K562 treated with DMSO at 1 percent for 4 hours (cell line): Measurements from ENCODE around the gene UAP1L1. TPM values are rescaled to one million over a fixed set of nuclear protein-coding genes. Genes with fewer than 3 reads are reported as not detected.

Experiments used
- total RNA-seq: library from RNA; unstranded; fragments of 300-600 nt; gene quantifications from 2 replicates; pipeline ENCODE4 v1.2.3, GENCODE V29; 2022; ENCODE audit not compliant: insufficient read depth

UAP1L1 gene, protein sequence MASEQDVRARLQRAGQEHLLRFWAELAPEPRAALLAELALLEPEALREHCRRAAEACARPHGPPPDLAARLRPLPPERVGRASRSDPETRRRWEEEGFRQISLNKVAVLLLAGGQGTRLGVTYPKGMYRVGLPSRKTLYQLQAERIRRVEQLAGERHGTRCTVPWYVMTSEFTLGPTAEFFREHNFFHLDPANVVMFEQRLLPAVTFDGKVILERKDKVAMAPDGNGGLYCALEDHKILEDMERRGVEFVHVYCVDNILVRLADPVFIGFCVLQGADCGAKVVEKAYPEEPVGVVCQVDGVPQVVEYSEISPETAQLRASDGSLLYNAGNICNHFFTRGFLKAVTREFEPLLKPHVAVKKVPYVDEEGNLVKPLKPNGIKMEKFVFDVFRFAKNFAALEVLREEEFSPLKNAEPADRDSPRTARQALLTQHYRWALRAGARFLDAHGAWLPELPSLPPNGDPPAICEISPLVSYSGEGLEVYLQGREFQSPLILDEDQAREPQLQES
- 9.4 and 14.1 TPM in 2 replicates for total RNA-seq

DNA sequence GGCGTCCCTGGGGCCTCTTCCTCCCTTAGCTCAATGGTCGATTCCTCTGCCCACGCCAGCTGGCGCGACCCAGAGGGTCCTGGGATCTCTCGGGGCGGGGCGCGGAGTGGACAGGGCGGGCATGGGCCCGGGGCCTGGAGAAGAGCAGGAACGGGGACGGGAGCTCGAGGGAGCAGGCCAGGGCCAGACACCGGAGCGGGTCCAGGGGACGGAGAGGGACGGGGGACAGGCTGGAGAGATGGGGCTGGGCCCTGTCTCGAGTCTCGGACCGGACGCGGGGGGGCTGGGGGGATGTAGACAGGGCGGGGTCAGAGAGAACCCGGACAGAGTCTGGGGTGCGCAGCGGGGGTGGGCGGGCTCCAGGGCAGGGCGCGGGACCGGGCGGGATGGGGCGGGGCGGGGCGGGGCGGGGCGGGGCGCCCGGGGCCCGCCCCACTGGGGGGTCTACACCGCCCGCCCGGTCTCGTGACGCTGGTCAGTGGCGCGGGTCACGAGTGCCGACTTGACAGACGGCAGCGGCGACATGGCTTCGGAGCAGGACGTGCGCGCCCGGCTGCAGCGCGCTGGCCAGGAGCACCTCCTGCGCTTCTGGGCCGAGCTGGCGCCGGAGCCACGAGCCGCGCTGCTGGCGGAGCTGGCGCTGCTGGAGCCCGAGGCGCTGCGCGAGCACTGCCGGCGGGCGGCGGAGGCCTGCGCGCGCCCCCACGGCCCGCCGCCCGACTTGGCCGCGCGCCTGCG is at the start of gene UAP1L1:
Gene UAP1L1, plus strand, starts transcription at position 508 of the 738 bp plus-strand sequence. Its CDS starts 16 bp downstream, at position 524.

GRCh38 chr9:137031904-137032640 is 45.2 kb upstream of the UAP1L1 start, which contains the start of gene FUT7:
Gene FUT7, minus strand, starts transcription at chr9:137032088. Its CDS starts 97 bp downstream, at chr9:137031991.

GRCh38 chr9:137046088-137046787 is 31.1 kb upstream of the UAP1L1 start, which contains the start of gene NPDC1:
Gene NPDC1, minus strand, starts transcription at chr9:137046177. Its CDS starts 188 bp downstream, at chr9:137045989.

DNA sequence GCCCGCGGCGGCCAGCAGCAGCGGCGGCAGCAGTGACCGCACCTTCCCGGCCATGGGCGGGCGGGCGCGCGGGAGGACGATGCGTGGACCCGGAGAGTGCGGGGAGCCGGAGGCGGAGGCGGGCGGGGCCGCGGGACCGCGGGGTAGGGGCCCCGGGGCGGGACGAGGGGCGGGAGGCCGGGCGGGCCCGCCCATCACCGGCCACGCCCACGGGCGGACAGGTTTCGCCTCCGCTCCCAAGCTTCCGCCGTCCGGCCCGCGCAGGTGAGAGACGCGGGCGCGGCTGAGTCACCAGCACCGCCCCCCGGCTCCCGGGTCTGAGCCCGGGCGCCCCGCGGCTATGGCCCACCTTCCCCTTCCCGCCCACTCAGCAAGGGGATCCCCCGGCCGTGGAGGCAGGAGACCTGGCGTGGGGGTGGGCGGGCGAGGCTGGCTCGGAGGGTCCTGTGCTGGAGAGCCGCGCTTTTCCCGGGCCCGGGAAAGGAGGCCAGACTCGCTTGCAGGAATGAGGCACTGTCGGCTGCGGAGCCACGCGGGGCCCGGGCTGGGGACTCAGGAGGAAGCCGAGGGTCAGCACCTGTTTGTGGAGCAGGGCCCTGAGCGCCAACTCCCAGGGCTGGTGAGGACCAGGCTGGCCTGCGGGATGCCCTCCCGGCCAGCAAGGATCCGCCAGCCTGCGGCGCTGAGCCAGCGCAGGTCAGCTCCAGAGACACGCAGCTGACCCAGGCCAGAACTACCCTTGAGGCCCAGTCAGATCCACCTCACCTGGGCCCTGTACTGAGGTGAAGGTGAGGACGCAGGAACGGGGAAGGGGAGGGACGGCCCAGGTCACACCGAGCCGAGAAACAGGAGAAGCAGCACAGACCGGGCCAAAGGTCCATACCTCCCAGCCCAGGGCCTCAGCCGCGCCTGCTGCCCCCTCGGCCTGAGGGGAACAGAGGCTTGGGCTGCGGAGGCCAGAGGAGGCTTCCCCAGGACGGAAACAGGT is 23.1 kb upstream of the UAP1L1 start, which contains the start of gene ENTPD2:
Gene ENTPD2, minus strand, starts transcription at position 118 of the 988 bp plus-strand sequence. Its CDS starts 64 bp downstream, at position 54.

DNA sequence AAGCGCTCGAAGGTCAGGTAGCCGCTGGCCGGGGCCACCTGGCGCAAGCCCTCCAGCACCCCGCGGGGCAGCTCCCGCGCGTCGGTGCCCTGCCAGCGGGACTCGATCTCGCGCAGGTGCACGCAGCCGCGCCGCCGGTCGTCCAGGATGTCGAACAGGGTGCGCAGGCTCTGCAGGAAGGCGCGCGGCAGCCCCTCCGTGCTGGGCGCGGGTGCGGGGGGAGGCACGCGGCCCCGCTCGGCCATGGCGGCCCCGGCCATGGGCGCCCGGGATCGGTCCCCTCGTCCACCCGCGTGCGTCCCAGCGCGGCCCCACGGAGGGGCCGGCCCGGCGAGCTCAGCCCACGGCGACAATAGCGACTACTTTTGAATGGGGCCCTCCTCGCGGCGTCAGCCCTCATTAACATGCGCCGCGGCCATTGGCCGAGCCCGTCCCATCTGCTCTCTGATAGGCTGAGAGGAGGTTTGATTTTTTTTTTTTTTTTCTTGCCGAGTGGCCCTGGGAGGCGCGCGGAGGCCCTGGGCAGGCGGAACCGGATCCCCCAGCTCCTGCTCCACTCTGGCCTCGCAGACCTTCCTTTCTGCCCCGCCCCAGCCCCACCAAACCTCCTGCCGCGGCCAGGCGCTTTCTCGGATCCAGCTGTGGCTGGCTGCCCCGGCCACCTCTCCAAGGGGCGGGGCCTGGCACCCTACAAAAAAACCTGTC is 7.0 kb upstream of the UAP1L1 start, which contains the start of gene SAPCD2:
Gene SAPCD2, minus strand, starts transcription at position 357 of the 705 bp plus-strand sequence. Its CDS starts 97 bp downstream, at position 260.

DNA sequence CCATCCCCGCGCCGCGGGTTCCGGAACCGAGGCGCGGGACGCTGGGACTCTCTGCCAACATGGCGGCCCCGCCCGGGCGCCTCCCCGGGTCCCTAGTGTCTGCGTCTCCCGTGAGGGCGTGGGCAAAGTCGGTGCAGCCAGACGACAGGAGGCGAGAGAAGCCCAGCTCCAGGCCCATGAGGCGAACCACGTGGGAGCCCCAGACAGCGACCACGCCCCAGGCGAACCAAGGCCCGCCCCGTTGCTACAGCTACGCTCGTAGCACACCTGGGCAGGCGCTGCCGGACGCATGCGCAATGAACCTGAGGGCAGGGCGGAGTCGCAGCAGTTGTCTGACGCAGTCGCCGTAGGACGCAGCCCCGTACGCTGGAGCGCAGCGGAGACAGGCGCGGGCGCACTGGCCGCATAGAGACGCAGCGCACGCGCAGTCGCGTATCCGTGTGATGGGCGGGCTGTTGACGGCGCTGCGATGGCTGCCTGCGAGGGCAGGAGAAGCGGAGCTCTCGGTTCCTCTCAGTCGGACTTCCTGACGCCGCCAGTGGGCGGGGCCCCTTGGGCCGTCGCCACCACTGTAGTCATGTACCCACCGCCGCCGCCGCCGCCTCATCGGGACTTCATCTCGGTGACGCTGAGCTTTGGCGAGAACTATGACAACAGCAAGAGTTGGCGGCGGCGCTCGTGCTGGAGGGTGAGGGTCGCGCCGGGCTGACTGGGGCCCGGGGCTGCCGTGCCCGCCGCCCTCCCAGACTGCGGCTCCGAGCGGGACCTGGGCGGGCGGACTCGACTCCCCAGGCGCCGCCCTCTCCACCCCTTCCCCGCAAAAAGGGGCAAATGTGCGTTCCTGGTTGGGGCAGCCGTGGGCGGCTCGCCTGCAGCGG is 9.5 kb downstream of the UAP1L1 start, which contains the start of gene MAN1B1:
Gene MAN1B1, plus strand, starts transcription at position 455 of the 878 bp plus-strand sequence. Its CDS starts 15 bp downstream, at position 470.

GRCh38 chr9:137114613-137115393 is 37.5 kb downstream of the UAP1L1 start, which contains the start of gene DPP7:
Gene DPP7, minus strand, starts transcription at chr9:137114733. Its CDS starts 20 bp downstream, at chr9:137114713.

Other genes with a start within 250 kb of the UAP1L1 start
- gene AJM1, start 235.0 kb upstream of the UAP1L1 start, total RNA-seq = 9.6 and 13.9 TPM in 2 replicates
- 165 and 171 TPM in 2 replicates for gene PHPT1, start 228.1 kb upstream of the UAP1L1 start, total RNA-seq
- gene MAMDC4, start 225.2 kb upstream of the UAP1L1 start, total RNA-seq = 4.1 and 4.7 TPM in 2 replicates
- gene EDF1, start 211.2 kb upstream of the UAP1L1 start, total RNA-seq = 705 and 763 TPM in 2 replicates
- gene TRAF2, start 191.0 kb upstream of the UAP1L1 start, total RNA-seq = 23.8 and 25.2 TPM in 2 replicates
- 148 and 151 TPM in 2 replicates for gene FBXW5, start 132.8 kb upstream of the UAP1L1 start, total RNA-seq
- not detected in 2 replicates for gene C8G, start 132.3 kb upstream of the UAP1L1 start, total RNA-seq
- gene LCN12, start 125.2 kb upstream of the UAP1L1 start, total RNA-seq = not detected in 2 replicates
- 6.1 and 15.4 TPM in 2 replicates for gene PTGDS, start 100.0 kb upstream of the UAP1L1 start, total RNA-seq
- gene LCNL1, start 94.5 kb upstream of the UAP1L1 start, total RNA-seq = not detected in 2 replicates
- 89.0 and 89.2 TPM in 2 replicates for gene PAXX, start 85.1 kb upstream of the UAP1L1 start, total RNA-seq
- 2.0 TPM in 1 of 2 replicates, not detected in the other for gene CLIC3, start 80.9 kb upstream of the UAP1L1 start, total RNA-seq
- 14.1 and 26.4 TPM in 2 replicates for gene ABCA2, start 49.3 kb upstream of the UAP1L1 start, total RNA-seq
- gene FUT7, start 45.4 kb upstream of the UAP1L1 start, total RNA-seq = not detected in 2 replicates
- 0.52 and 1.0 TPM in 2 replicates for gene NPDC1, start 31.3 kb upstream of the UAP1L1 start, total RNA-seq
- not detected in 2 replicates for gene ENTPD2, start 23.5 kb upstream of the UAP1L1 start, total RNA-seq
- gene SAPCD2, start 7.0 kb upstream of the UAP1L1 start, total RNA-seq = 27.1 and 30.1 TPM in 2 replicates
- 37.3 and 38.9 TPM in 2 replicates for gene MAN1B1, start 9.5 kb downstream of the UAP1L1 start, total RNA-seq
- 228 and 246 TPM in 2 replicates for gene DPP7, start 37.2 kb downstream of the UAP1L1 start, total RNA-seq
- gene GRIN1, start 61.6 kb downstream of the UAP1L1 start, total RNA-seq = not detected in 2 replicates
- gene LRRC26, start 92.5 kb downstream of the UAP1L1 start, total RNA-seq = not detected in 2 replicates
- not detected in 2 replicates for gene TMEM210, start 94.5 kb downstream of the UAP1L1 start, total RNA-seq
- 32.5 and 40.5 TPM in 2 replicates for gene ANAPC2, start 111.0 kb downstream of the UAP1L1 start, total RNA-seq
- 203 and 207 TPM in 2 replicates for gene SSNA1, start 111.2 kb downstream of the UAP1L1 start, total RNA-seq
- gene TPRN, start 123.2 kb downstream of the UAP1L1 start, total RNA-seq = 26.9 and 34.8 TPM in 2 replicates
- 35.0 and 40.6 TPM in 2 replicates for gene TMEM203, start 128.1 kb downstream of the UAP1L1 start, total RNA-seq
- 23.0 and 25.4 TPM in 2 replicates for gene NDOR1, start 128.2 kb downstream of the UAP1L1 start, total RNA-seq
- 6.2 and 6.7 TPM in 2 replicates for gene RNF208, start 144.7 kb downstream of the UAP1L1 start, total RNA-seq
- gene CYSRT1, start 147.7 kb downstream of the UAP1L1 start, total RNA-seq = 1.1 TPM in 1 of 2 replicates, not detected in the other
- 0.99 TPM in 1 of 2 replicates, not detected in the other for gene RNF224, start 150.0 kb downstream of the UAP1L1 start, total RNA-seq
- gene SLC34A3, start 153.4 kb downstream of the UAP1L1 start, total RNA-seq = not detected in 2 replicates
- gene TUBB4B, start 163.8 kb downstream of the UAP1L1 start, total RNA-seq = 816 and 880 TPM in 2 replicates
- gene STPG3, start 173.8 kb downstream of the UAP1L1 start, total RNA-seq = not detected in 2 replicates
- gene NELFB, start 177.8 kb downstream of the UAP1L1 start, total RNA-seq = 84.5 and 89.8 TPM in 2 replicates
- gene TOR4A, start 200.2 kb downstream of the UAP1L1 start, total RNA-seq = 49.5 and 59.8 TPM in 2 replicates
- gene NRARP, start 224.8 kb downstream of the UAP1L1 start, total RNA-seq = 16.1 and 30.4 TPM in 2 replicates